H9 (cell line): ENCODE data around the gene ZNF831. TPM values are rescaled to one million over a fixed set of nuclear protein-coding genes. Genes with fewer than 3 reads are reported as not detected.

ENCODE experiments used
- DNase-seq: peaks from one replicate; pipeline ENCODE4 v3.0.0-alpha.2; 2017
- H2AFZ ChIP-seq: one replicate; pipeline ENCODE4 v1.6.1; 2013; ENCODE audit warnings: mild to moderate bottlenecking, low read length, control low read depth, moderate library complexity
- H2AK5ac ChIP-seq: 2 replicates; pipeline ENCODE4 v1.6.1; 2013; ENCODE audit warnings: low read length, control low read depth, mixed read lengths; ENCODE audit not compliant: insufficient read length
- H2BK120ac ChIP-seq: one replicate; pipeline ENCODE4 v1.6.1; 2013; ENCODE audit warnings: low read depth, mild to moderate bottlenecking, low read length, control low read depth, inconsistent platforms; ENCODE audit not compliant: poor library complexity, severe bottlenecking
- H2BK12ac ChIP-seq: 2 replicates; pipeline ENCODE4 v1.6.1; 2013; ENCODE audit warnings: low read length, control low read depth, mixed read lengths, low read depth; ENCODE audit not compliant: insufficient read length
- H2BK15ac ChIP-seq: 2 replicates; pipeline ENCODE4 v1.6.1; 2013; ENCODE audit warnings: low read depth, low read length, control low read depth
- H2BK20ac ChIP-seq: one replicate; pipeline ENCODE4 v1.6.1; 2013; ENCODE audit warnings: low read depth, mild to moderate bottlenecking, low read length, control low read depth, inconsistent platforms; ENCODE audit not compliant: poor library complexity, severe bottlenecking
- H2BK5ac ChIP-seq: 2 replicates; pipeline ENCODE4 v1.6.1; 2013; ENCODE audit warnings: low read length, control low read depth, mixed read lengths; ENCODE audit not compliant: insufficient read length
- H3K14ac ChIP-seq: 2 replicates; pipeline ENCODE4 v1.6.1; 2013; ENCODE audit warnings: low read length, control low read depth; ENCODE audit not compliant: insufficient read depth
- H3K18ac ChIP-seq: 2 replicates; pipeline ENCODE4 v1.6.1; 2013; ENCODE audit warnings: low read depth, mild to moderate bottlenecking, mixed read lengths, low read length, control low read depth; ENCODE audit not compliant: insufficient read length
- H3K23ac ChIP-seq: 2 replicates; pipeline ENCODE4 v1.6.1; 2013; ENCODE audit warnings: low read length, control low read depth, mixed read lengths, low read depth; ENCODE audit not compliant: insufficient read length
- H3K23me2 ChIP-seq: 2 replicates; pipeline ENCODE4 v1.6.1; 2013; ENCODE audit warnings: low read depth, mild to moderate bottlenecking, mixed read lengths, low read length, control low read depth; ENCODE audit not compliant: insufficient read length, poor library complexity, severe bottlenecking
- H3K27ac ChIP-seq: 2 replicates; pipeline ENCODE4 v1.5.1; 2013; ENCODE audit warnings: low read length, control low read depth, mixed read lengths, low read depth; ENCODE audit not compliant: insufficient read length
- H3K27me3 ChIP-seq: 2 replicates; pipeline ENCODE4 v1.6.1; 2013; ENCODE audit warnings: low read length, control low read depth, inconsistent platforms; ENCODE audit not compliant: insufficient read depth
- H3K4ac ChIP-seq: 2 replicates; pipeline ENCODE4 v1.6.1; 2013; ENCODE audit warnings: low read depth, mild to moderate bottlenecking, control low read depth, inconsistent platforms, low read length, moderate library complexity
- H3K4me1 ChIP-seq: 2 replicates; pipeline ENCODE4 v1.6.1; 2013; ENCODE audit warnings: low read length, control low read depth, inconsistent platforms; ENCODE audit not compliant: insufficient read depth
- H3K4me2 ChIP-seq: 2 replicates; pipeline ENCODE4 v1.6.1; 2013; ENCODE audit warnings: low read length, control low read depth, mixed read lengths; ENCODE audit not compliant: insufficient read length, insufficient read depth
- H3K56ac ChIP-seq: 2 replicates; pipeline ENCODE4 v1.6.1; 2013; ENCODE audit warnings: low read depth, mild to moderate bottlenecking, mixed read lengths, low read length, control low read depth; ENCODE audit not compliant: insufficient read length
- H3K79me1 ChIP-seq: 2 replicates; pipeline ENCODE4 v1.6.1; 2013; ENCODE audit warnings: low read depth, mild to moderate bottlenecking, moderate library complexity, low read length, control low read depth, inconsistent platforms; ENCODE audit not compliant: insufficient read depth, poor library complexity, severe bottlenecking
- H3K79me2 ChIP-seq: 2 replicates; pipeline ENCODE4 v1.6.1; 2013; ENCODE audit warnings: low read length, control low read depth, inconsistent platforms; ENCODE audit not compliant: insufficient read depth
- H3K9ac ChIP-seq: 2 replicates; pipeline ENCODE4 v1.6.1; 2013; ENCODE audit warnings: low read length, control low read depth, mixed read lengths; ENCODE audit not compliant: insufficient read length; ENCODE audit errors: extremely low read depth
- H3K9me3 ChIP-seq: one replicate; pipeline ENCODE4 v1.6.1; 2013; ENCODE audit warnings: low read depth, low read length, inconsistent platforms; ENCODE audit not compliant: control insufficient read depth
- H3T11ph ChIP-seq: one replicate; pipeline ENCODE4 v1.6.1; 2013; ENCODE audit warnings: mild to moderate bottlenecking, low read length, control low read depth, inconsistent platforms
- H4K20me1 ChIP-seq: one replicate; pipeline ENCODE4 v1.6.1; 2013; ENCODE audit not compliant: control insufficient read depth, insufficient read length, insufficient read depth
- H4K5ac ChIP-seq: 2 replicates; pipeline ENCODE4 v1.6.1; 2013; ENCODE audit warnings: low read depth, mild to moderate bottlenecking, mixed read lengths, low read length, control low read depth; ENCODE audit not compliant: insufficient read length
- H4K8ac ChIP-seq: replicated peaks from 2 replicates; pipeline ENCODE4 v1.6.1; 2013; ENCODE audit warnings: low read length, control low read depth, mixed read lengths, low read depth; ENCODE audit not compliant: insufficient read length
- H4K91ac ChIP-seq: 2 replicates; pipeline ENCODE4 v1.6.1; 2013; ENCODE audit warnings: low read depth, mild to moderate bottlenecking, moderate library complexity, mixed read lengths, low read length, control low read depth; ENCODE audit not compliant: insufficient read length
- H3K27ac Mint-ChIP-seq, 3 experiments: 2 replicates in 2 of 3; 3 replicates in 1 of 3; pipeline ENCODE4 v1.8.0; 2020 to 2021; ENCODE audit warnings: mixed read lengths in 3 of 3, mild to moderate bottlenecking in 1 of 3, moderate library complexity in 1 of 3
- H3K27me3 Mint-ChIP-seq: 2 replicates; pipeline ENCODE4 v1.8.0; 2021; ENCODE audit warnings: low read depth, mild to moderate bottlenecking, moderate library complexity, mixed read lengths
- H3K36me3 Mint-ChIP-seq, 3 experiments: 2 replicates in 2 of 3; 3 replicates in 1 of 3; pipeline ENCODE4 v1.8.0; 2020 to 2021; ENCODE audit warnings: low read depth in 3 of 3, mixed read lengths in 3 of 3; ENCODE audit not compliant: insufficient read depth in 1 of 3
- H3K4me1 Mint-ChIP-seq, 2 experiments: 2 replicates each; pipeline ENCODE4 v1.8.0; 2020; ENCODE audit warnings: mixed read lengths in 2 of 2
- H3K4me3 Mint-ChIP-seq, 2 experiments: 2 replicates in 1 of 2; 3 replicates in 1 of 2; pipeline ENCODE4 v1.8.0; 2020 to 2021; ENCODE audit warnings: mild to moderate bottlenecking in 2 of 2, mixed read lengths in 2 of 2, moderate library complexity in 1 of 2
- H3K9me3 Mint-ChIP-seq, 2 experiments: 2 replicates in 1 of 2; 3 replicates in 1 of 2; pipeline ENCODE4 v1.8.0; 2020; ENCODE audit warnings: mild to moderate bottlenecking in 2 of 2, mixed read lengths in 2 of 2, moderate library complexity in 1 of 2
- CTCF ChIP-seq: fragments of 200-600 bp; sonication (generic); conservative IDR thresholded peaks from 3 replicates; pipeline ENCODE4 v1.8.0; 2021; ENCODE audit warnings: antibody characterized with exemption, mild to moderate bottlenecking
- WGBS: extraction: QIAGEN DNeasy Blood & Tissue Kit; methylation state at CpG from one replicate; pipeline ENCODE4 v1.1.7; 2013; ENCODE audit warnings: missing lambda C conversion rate, low lambda C conversion rate, mixed read lengths; ENCODE audit not compliant: insufficient read length; ENCODE audit errors: extremely low coverage; 5-methylcytosine and 5-hydroxymethylcytosine counted together
- total RNA-seq: library from RNA; stranded (reverse); gene quantifications from 2 replicates; pipeline ENCODE4 v1.2.1, GENCODE V29; 2021

ZNF831 gene
- total RNA-seq, 1 experiment from 2014 or later = not detected

GRCh38 chr20:59145924-59146779 lies 17.5 kb upstream of the ZNF831 start:
- no peak for TF ChIP-seq CTCF
- WGBS = no CpG with 5 or more reads among the region's 23 CpGs

More at GRCh38 chr20:59145924-59146779, 17.5 kb upstream of the ZNF831 start:
- no peak overlapping the region for H4K8ac ChIP-seq
- H3K14ac ChIP-seq = no peak overlapping the region
- Mint-ChIP-seq H3K27me3 (peaks cover 14% of the 10 kb centered on the region), H3K27ac (no peak overlapping the region), H3K4me1 (no peaks in the 10 kb centered on the region), H3K9me3 (peaks cover 3 to 4% of the 10 kb centered on the region in 2 experiments; a peak in 3 of 5 replicates), H3K36me3 (peaks cover 0 to 2% (median 0%) of the 10 kb centered on the region in 3 experiments; a peak in 2 of 7 replicates), H3K4me3 (no peak overlapping the region)
- H4K91ac ChIP-seq = no peak overlapping the region
- no peak overlapping the region for H3K18ac ChIP-seq
- H2AFZ ChIP-seq = no peak overlapping the region
- no peak overlapping the region for H3K23ac ChIP-seq
- no peaks in the 10 kb centered on the region for H3K4me1 ChIP-seq
- no peaks in the 10 kb centered on the region for H3K27me3 ChIP-seq
- no peaks in the 10 kb centered on the region for H3K9me3 ChIP-seq
- no peak overlapping the region for H3K9ac ChIP-seq
- no peak overlapping the region for H3K27ac ChIP-seq
- H3K23me2 ChIP-seq = no peaks in the 10 kb centered on the region
- no peak overlapping the region for H3K4me2 ChIP-seq
- no peak for DNase-seq
- no peak overlapping the region for H2BK5ac ChIP-seq
- no peaks in the 10 kb centered on the region for H3K79me1 ChIP-seq
- H2BK120ac ChIP-seq = no peak overlapping the region
- H3K56ac ChIP-seq = no peak overlapping the region
- H2BK12ac ChIP-seq = no peak overlapping the region
- H2BK20ac ChIP-seq = no peak overlapping the region
- no peak overlapping the region for H2AK5ac ChIP-seq
- H2BK15ac ChIP-seq = no peak overlapping the region
- no peak overlapping the region for H3T11ph ChIP-seq
- no peak overlapping the region for H4K5ac ChIP-seq
- no peaks in the 10 kb centered on the region for H4K20me1 ChIP-seq
- no peaks in the 10 kb centered on the region for H3K79me2 ChIP-seq
- H3K4ac ChIP-seq = no peak overlapping the region
